Muscle of leg (tissue), 11 donors: ENCODE data around the gene ARID5B. TPM values are rescaled to one million over a fixed set of nuclear protein-coding genes. Genes with fewer than 3 reads are reported as not detected.

Experiments
- DNase-seq: peaks from one replicate; pipeline ENCODE4 v3.0.0; 2013
- H3K27ac ChIP-seq: one replicate; pipeline ENCODE4 v1.5.1; 2013; ENCODE audit warnings: mild to moderate bottlenecking, low read length, control low read depth
- H3K27me3 ChIP-seq: one replicate; pipeline ENCODE4 v1.6.1; 2013; ENCODE audit warnings: low read length; ENCODE audit not compliant: control insufficient read depth, insufficient read depth
- H3K36me3 ChIP-seq: one replicate; pipeline ENCODE4 v1.6.1; 2013; ENCODE audit warnings: low read length; ENCODE audit not compliant: control insufficient read depth, insufficient read depth
- H3K4me1 ChIP-seq: one replicate; pipeline ENCODE4 v1.6.1; 2013; ENCODE audit warnings: low read length; ENCODE audit not compliant: control insufficient read depth, insufficient read depth
- H3K4me3 ChIP-seq: one replicate; pipeline ENCODE4 v1.5.1; 2013; ENCODE audit warnings: low read length, control low read depth
- H3K9me3 ChIP-seq: replicated peaks from 2 replicates; pipeline ENCODE4 v1.6.1; 2013; ENCODE audit warnings: low read depth, low read length; ENCODE audit not compliant: control insufficient read depth
- WGBS: methylation state at CpG from one replicate; pipeline ENCODE4 v1.1.5; 2013; ENCODE audit warnings: missing lambda C conversion rate; ENCODE audit not compliant: insufficient coverage; 5-methylcytosine and 5-hydroxymethylcytosine counted together
- polyA plus RNA-seq, 8 donors: library from polyadenylated mRNA; unstranded; fragments of 120-200 nt; gene quantifications; one replicate each; pipeline versions ENCODE4 v1.2.1 to v1.2.3, GENCODE V29; 2013; ENCODE audit warnings: inconsistent platforms in 1 of 8, low replicate concordance in 1 of 8; ENCODE audit not compliant: insufficient read length in 8 of 8, insufficient read depth in 1 of 8
- total RNA-seq: library from RNA; stranded (reverse); fragments of 120-200 nt; gene quantifications from one replicate; pipeline ENCODE4 v1.2.4, GENCODE V29; 2013

Gene ARID5B
- total and polyA plus RNA-seq, 9 donors = 10.3 to 24.2 (median 15.2) TPM

GRCh38 chr10:62039954-62040353 lies 138.5 kb downstream of the ARID5B start:
- no CpG with 5 or more reads among the region's 1 CpG for WGBS
- no peak for DNase-seq
- Histone ChIP-seq H3K27me3 (no peaks in the 10 kb centered on the region), H3K4me3 (no peak overlapping the region), H3K36me3 (no peaks in the 10 kb centered on the region), H3K4me1 (peaks cover 20% of the 10 kb centered on the region), H3K27ac (no peak overlapping the region), H3K9me3 (no peaks in the 10 kb centered on the region)

- peaks cover 21% of the 10 kb centered on the region for H3K4me1 ChIP-seq
- H3K27me3 ChIP-seq = no peaks in the 10 kb centered on the region
- H3K9me3 ChIP-seq = no peaks in the 10 kb centered on the region
- WGBS = 75% methylated on average over 1 of the region's 4 CpGs
- H3K27ac ChIP-seq = no peak overlapping the region
- H3K36me3 ChIP-seq = no peaks in the 10 kb centered on the region
- DNase-seq = no peak
- no peak overlapping the region for H3K4me3 ChIP-seq
These were observed 139.4 kb downstream of the ARID5B start for GRCh38 chr10:62040881-62041280.

GRCh38 chr10:62043421-62044021 lies 142.0 kb downstream of the ARID5B start:
- H3K27me3 ChIP-seq = no peaks in the 10 kb centered on the region
- H3K27ac ChIP-seq = no peak overlapping the region
- no peak overlapping the region for H3K4me3 ChIP-seq
- H3K4me1 ChIP-seq = peaks cover 23% of the 10 kb centered on the region
- no peak for DNase-seq
- no peaks in the 10 kb centered on the region for H3K36me3 ChIP-seq
- no peaks in the 10 kb centered on the region for H3K9me3 ChIP-seq
- no CpG with 5 or more reads among the region's 4 CpGs for WGBS

GRCh38 chr10:62044566-62044965 lies 143.1 kb downstream of the ARID5B start:
- DNase-seq = no peak
- no CpG with 5 or more reads among the region's 5 CpGs for WGBS
- peaks cover 28% of the 10 kb centered on the region for H3K4me1 ChIP-seq
- H3K27ac ChIP-seq = no peak overlapping the region
- no peaks in the 10 kb centered on the region for H3K27me3 ChIP-seq
- H3K36me3 ChIP-seq = no peaks in the 10 kb centered on the region
- H3K4me3 ChIP-seq = no peak overlapping the region
- no peaks in the 10 kb centered on the region for H3K9me3 ChIP-seq

- Histone ChIP-seq H3K4me1 (peaks cover 31% of the 10 kb centered on the region), H3K9me3 (no peaks in the 10 kb centered on the region), H3K27ac (peak overlapping the region; percentile 89), H3K36me3 (peaks cover 2% of the 10 kb centered on the region), H3K4me3 (peak overlapping the region; percentile 4), H3K27me3 (no peaks in the 10 kb centered on the region)
- 10% methylated on average over 3 of the region's 12 CpGs for WGBS
- peak; percentile 94 for DNase-seq
These were observed 144.4 kb downstream of the ARID5B start for GRCh38 chr10:62045765-62046521.

GRCh38 chr10:62046522-62047227 lies 145.2 kb downstream of the ARID5B start:
- Histone ChIP-seq H3K27ac (peak overlapping the region; percentile 89), H3K4me1 (peaks cover 33% of the 10 kb centered on the region), H3K36me3 (peaks cover 4% of the 10 kb centered on the region), H3K27me3 (no peaks in the 10 kb centered on the region), H3K9me3 (no peaks in the 10 kb centered on the region), H3K4me3 (no peak overlapping the region)
- WGBS = 66% methylated on average over 4 of the region's 4 CpGs
- DNase-seq = no peak

- Histone ChIP-seq H3K4me1 (peaks cover 33% of the 10 kb centered on the region), H3K36me3 (peaks cover 8% of the 10 kb centered on the region), H3K4me3 (no peak overlapping the region), H3K27ac (peak overlapping the region; percentile 89), H3K27me3 (no peaks in the 10 kb centered on the region), H3K9me3 (no peaks in the 10 kb centered on the region)
- 100% methylated on average over 1 of the region's 3 CpGs for WGBS
- DNase-seq = no peak
These were observed 145.9 kb downstream of the ARID5B start for GRCh38 chr10:62047228-62047892.

- H3K27ac ChIP-seq = peak overlapping the region; percentile 95
- H3K9me3 ChIP-seq = no peaks in the 10 kb centered on the region
- H3K27me3 ChIP-seq = no peaks in the 10 kb centered on the region
- H3K36me3 ChIP-seq = peaks cover 14% of the 10 kb centered on the region
- WGBS = no CpG with 5 or more reads among the region's 2 CpGs
- H3K4me1 ChIP-seq = peaks cover 35% of the 10 kb centered on the region
- H3K4me3 ChIP-seq = no peak overlapping the region
- no peak for DNase-seq
These were observed 146.5 kb downstream of the ARID5B start for GRCh38 chr10:62047960-62048383.

- Histone ChIP-seq H3K27me3 (no peaks in the 10 kb centered on the region), H3K4me1 (peaks cover 35% of the 10 kb centered on the region), H3K9me3 (no peaks in the 10 kb centered on the region), H3K36me3 (peaks cover 18% of the 10 kb centered on the region), H3K4me3 (no peak overlapping the region), H3K27ac (peak overlapping the region; percentile 95)
- WGBS = 0% methylated on average over 2 of the region's 5 CpGs
- DNase-seq = peak; percentile 66
These were observed 147.0 kb downstream of the ARID5B start for GRCh38 chr10:62048470-62048869.
